CD4-positive, alpha-beta T cell (primary cell): Measurements from ENCODE around the gene C19orf25. TPM values are rescaled to one million over a fixed set of nuclear protein-coding genes. Genes with fewer than 3 reads are reported as not detected.

Experiments
- ATAC-seq: fragments of 200-7000 bp; cut with Tn5 transposase; one replicate; pipeline ENCODE4 v1.10.0; 2022; ENCODE audit warnings: mild to moderate bottlenecking; ENCODE audit not compliant: poor library complexity
- CTCF ChIA-PET: fragments of 350-600 bp; sonication (Branson Sonifier 250); formaldehyde crosslinking; loops from one replicate; lab custom pipeline; 2021; ENCODE audit warnings: antibody characterized with exemption, inconsistent platforms; lab: Charles Lee
- POLR2A ChIA-PET: fragments of 350-600 bp; sonication (Branson Sonifier 250); formaldehyde crosslinking; loops from one replicate; lab custom pipeline; 2021; ENCODE audit warnings: antibody characterized with exemption, inconsistent platforms; lab: Charles Lee
- DNase-seq, 14 experiments: peaks; one replicate each; pipeline ENCODE4 v3.0.0-alpha.2; 2013 to 2020; ENCODE audit warnings: mixed read lengths in 2 of 14
- H3K27ac ChIP-seq, 2 donors: one replicate each; pipeline versions ENCODE4 v1.5.1 to v1.7.0; 2013; ENCODE audit warnings: low read length in 2 of 2, low read depth in 1 of 2, mild to moderate bottlenecking in 1 of 2
- H3K27me3 ChIP-seq, 2 experiments: 1 replicate in 1 of 2; 2 replicates in 1 of 2; pipeline versions ENCODE4 v1.6.1 to v1.7.0; 2013; ENCODE audit warnings: low read length in 2 of 2, control low read depth in 1 of 2, mild to moderate bottlenecking in 1 of 2, moderate library complexity in 1 of 2; ENCODE audit not compliant: insufficient read depth in 2 of 2, control insufficient read depth in 1 of 2
- H3K36me3 ChIP-seq: one replicate; pipeline ENCODE4 v1.6.1; 2013; ENCODE audit warnings: low read length, control low read depth; ENCODE audit not compliant: insufficient read depth
- H3K4me1 ChIP-seq: one replicate; pipeline ENCODE4 v1.6.1; 2013; ENCODE audit warnings: low read length, control low read depth; ENCODE audit not compliant: insufficient read depth
- H3K4me3 ChIP-seq: one replicate; pipeline ENCODE4 v1.5.1; 2013; ENCODE audit warnings: mild to moderate bottlenecking, low read length, moderate library complexity
- H3K9me3 ChIP-seq, 2 experiments: 1 replicate in 1 of 2; 2 replicates in 1 of 2; pipeline versions ENCODE4 v1.6.1 to v1.7.0; 2013; ENCODE audit warnings: low read length in 2 of 2, mild to moderate bottlenecking in 2 of 2, control low read depth in 1 of 2, moderate library complexity in 1 of 2; ENCODE audit not compliant: control insufficient read depth in 1 of 2, insufficient read depth in 1 of 2
- H3K27ac Mint-ChIP-seq: one replicate; pipeline ENCODE4 v1.8.0; 2020; ENCODE audit warnings: mixed read lengths
- H3K27me3 Mint-ChIP-seq: one replicate; pipeline ENCODE4 v1.8.0; 2021; ENCODE audit warnings: mixed read lengths
- H3K36me3 Mint-ChIP-seq: one replicate; pipeline ENCODE4 v1.8.0; 2021; ENCODE audit warnings: low read depth, mixed read lengths
- H3K4me1 Mint-ChIP-seq: one replicate; pipeline ENCODE4 v1.8.0; 2021; ENCODE audit warnings: low read depth, mixed read lengths
- H3K4me3 Mint-ChIP-seq: one replicate; pipeline ENCODE4 v1.8.0; 2020; ENCODE audit warnings: mild to moderate bottlenecking, mixed read lengths
- H3K9me3 Mint-ChIP-seq: one replicate; pipeline ENCODE4 v1.8.0; 2020; ENCODE audit warnings: mixed read lengths
- CTCF ChIP-seq: fragments of 200-600 bp; IDR thresholded peaks from one replicate; pipeline ENCODE4 v1.8.0; 2022; ENCODE audit warnings: antibody characterized with exemption, mild to moderate bottlenecking
- intact Hi-C, 2 experiments: fragments of 100-400 bp; cut with DNase I in 1 of 2; cut with micrococcal nuclease in 1 of 2; formaldehyde crosslinking; loops; one replicate each; pipeline versions ENCODE4 v1.15.1 to v1.9.0; 2023 to 2025; cut with DNase I, micrococcal nuclease
- total RNA-seq, 174 experiments: library from RNA in 2 of 174; stranded (reverse) in 2 of 174; gene quantifications; one replicate each; pipeline ENCODE4 v1.2.3 and lab custom pipeline; 2021 to 2026

Gene C19orf25
- total RNA-seq, 2 experiments from 2014 or later: 14.9 to 15.8 TPM

GRCh38 chr19:1486720-1487575, 7.9 kb upstream of the C19orf25 start:
- H3K9me3 ChIP-seq: no peaks in the 10 kb centered on the region
- Mint-ChIP-seq H3K36me3 (peaks cover 4% of the 10 kb centered on the region), H3K4me1 (peaks cover 12% of the 10 kb centered on the region), H3K27ac (no peak overlapping the region), H3K27me3 (no peaks in the 10 kb centered on the region), H3K4me3 (no peak overlapping the region), H3K9me3 (no peaks in the 10 kb centered on the region)
- no peak overlapping the region for H3K27ac ChIP-seq
- intact Hi-C loops: no loop called here
- TF ChIP-seq CTCF: no peak
- DNase-seq: no peak
- H3K4me3 ChIP-seq: no peak overlapping the region
- peaks cover 23% of the 10 kb centered on the region for H3K4me1 ChIP-seq
- ChIA-PET POLR2A (no interaction called here), CTCF (no interaction called here)
- no peaks in the 10 kb centered on the region for H3K36me3 ChIP-seq
- no peak for ATAC-seq
- H3K27me3 ChIP-seq: no peaks in the 10 kb centered on the region

- intact Hi-C loops: no loop called here
- Histone ChIP-seq H3K9me3 (no peaks in the 10 kb centered on the region), H3K36me3 (no peaks in the 10 kb centered on the region), H3K27ac (no peak overlapping the region), H3K4me1 (peaks cover 6% of the 10 kb centered on the region), H3K27me3 (no peaks in the 10 kb centered on the region), H3K4me3 (no peak overlapping the region)
- ChIA-PET POLR2A (no interaction called here), CTCF (no interaction called here)
- H3K27me3 Mint-ChIP-seq: no peaks in the 10 kb centered on the region
- peaks cover 4% of the 10 kb centered on the region for H3K4me1 Mint-ChIP-seq
- ATAC-seq (no peak), DNase-seq (no peak)
- no peaks in the 10 kb centered on the region for H3K9me3 Mint-ChIP-seq
- H3K36me3 Mint-ChIP-seq: peaks cover 3% of the 10 kb centered on the region
- H3K4me3 Mint-ChIP-seq: no peak overlapping the region
- no peak overlapping the region for H3K27ac Mint-ChIP-seq
- TF ChIP-seq CTCF: no peak
Observed at GRCh38 chr19:1483979-1484428, 5.0 kb upstream of the C19orf25 start.

GRCh38 chr19:1483131-1483978, 4.3 kb upstream of the C19orf25 start:
- H3K36me3 ChIP-seq: no peaks in the 10 kb centered on the region
- intact Hi-C loops: no loop called here
- H3K27me3 Mint-ChIP-seq: no peaks in the 10 kb centered on the region
- CTCF ChIA-PET: no interaction called here
- H3K4me1 Mint-ChIP-seq: peaks cover 7% of the 10 kb centered on the region
- no peak for TF ChIP-seq CTCF
- POLR2A ChIA-PET: no interaction called here
- DNase-seq: no peak
- no peak for ATAC-seq
- no peaks in the 10 kb centered on the region for H3K9me3 Mint-ChIP-seq
- H3K9me3 ChIP-seq: no peaks in the 10 kb centered on the region
- H3K36me3 Mint-ChIP-seq: peaks cover 6% of the 10 kb centered on the region
- H3K4me1 ChIP-seq: peaks cover 12% of the 10 kb centered on the region
- H3K4me3 ChIP-seq: no peak overlapping the region
- H3K4me3 Mint-ChIP-seq: no peak overlapping the region
- no peak overlapping the region for H3K27ac Mint-ChIP-seq
- no peak overlapping the region for H3K27ac ChIP-seq
- no peaks in the 10 kb centered on the region for H3K27me3 ChIP-seq
